AG04449 (cell line): Measurements from ENCODE around the gene GRWD1.
"Not testable (repeated sequence)": the region's sequence is repeated elsewhere in the genome, so short reads cannot be mapped to it uniquely, and the experiment has no call there.

Experiments
- CTCF ChIA-PET: fragments of 350-600 bp; formaldehyde crosslinking; extraction: SDS; loops from one replicate; lab custom pipeline; 2021; ENCODE audit warnings: antibody characterized with exemption; lab: Yijun Ruan, JAX
- POLR2A ChIA-PET: fragments of 400-600, 350-600 bp; formaldehyde crosslinking; extraction: SDS; loops from one replicate; lab custom pipeline; 2020; ENCODE audit warnings: antibody characterized with exemption, inconsistent platforms; lab: Yijun Ruan, JAX
- DNase-seq: peaks from one replicate; pipeline ENCODE4 v3.0.0-alpha.2; 2010; ENCODE audit warnings: low read depth, low spot score
- H3K4me3 ChIP-seq: 2 replicates; pipeline ENCODE4 v1.5.1; 2011; ENCODE audit warnings: low read depth, mild to moderate bottlenecking, control low read depth, low read length
- TF ChIP-seq, protein P1 (sequence below): IDR thresholded peaks from one replicate; pipeline ENCODE4 v1.5.1; 2011; ENCODE audit warnings: mild to moderate bottlenecking, moderate library complexity, low read length, control low read depth, inconsistent platforms; ENCODE audit not compliant: insufficient read depth; ENCODE audit errors: missing control alignments

GRWD1 gene

DNA sequence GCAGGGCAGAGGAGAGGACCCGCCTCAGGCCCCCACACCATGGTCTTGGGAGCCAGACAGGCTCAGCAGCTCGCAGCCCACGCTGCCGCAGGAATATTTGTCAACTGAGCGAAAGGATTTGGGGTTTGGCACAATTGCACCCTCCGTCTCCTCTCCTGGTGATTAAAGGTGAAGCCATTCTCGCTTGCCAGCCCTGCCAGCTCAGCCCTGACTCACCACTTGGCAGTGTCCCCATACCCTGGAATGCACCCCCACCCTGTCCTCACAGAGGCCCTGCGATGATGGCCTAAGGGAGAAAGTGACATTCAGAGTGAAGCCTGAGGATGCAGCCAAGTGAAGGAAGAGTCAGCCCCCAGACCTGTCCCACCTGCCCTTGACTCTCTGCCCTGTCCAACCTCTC is 42.2 kb downstream of the GRWD1 start:
- no peak overlapping the region for H3K4me3 ChIP-seq
- ChIA-PET POLR2A (interaction anchor here (0.7 to 1.3 kb wide), 3 partner anchors 11 to 96 kb away, joined by 3 read pairs; no protein-coding TSS in a partner anchor), CTCF (interaction anchor here (0.7 to 12.1 kb wide), 11 partner anchors 8 to 174 kb away, joined by 3 to 392 read pairs (median 10); partner anchors contain the start of genes GRIN2D, KDELR1 and SPACA4)
- TF ChIP-seq, protein P1, sequence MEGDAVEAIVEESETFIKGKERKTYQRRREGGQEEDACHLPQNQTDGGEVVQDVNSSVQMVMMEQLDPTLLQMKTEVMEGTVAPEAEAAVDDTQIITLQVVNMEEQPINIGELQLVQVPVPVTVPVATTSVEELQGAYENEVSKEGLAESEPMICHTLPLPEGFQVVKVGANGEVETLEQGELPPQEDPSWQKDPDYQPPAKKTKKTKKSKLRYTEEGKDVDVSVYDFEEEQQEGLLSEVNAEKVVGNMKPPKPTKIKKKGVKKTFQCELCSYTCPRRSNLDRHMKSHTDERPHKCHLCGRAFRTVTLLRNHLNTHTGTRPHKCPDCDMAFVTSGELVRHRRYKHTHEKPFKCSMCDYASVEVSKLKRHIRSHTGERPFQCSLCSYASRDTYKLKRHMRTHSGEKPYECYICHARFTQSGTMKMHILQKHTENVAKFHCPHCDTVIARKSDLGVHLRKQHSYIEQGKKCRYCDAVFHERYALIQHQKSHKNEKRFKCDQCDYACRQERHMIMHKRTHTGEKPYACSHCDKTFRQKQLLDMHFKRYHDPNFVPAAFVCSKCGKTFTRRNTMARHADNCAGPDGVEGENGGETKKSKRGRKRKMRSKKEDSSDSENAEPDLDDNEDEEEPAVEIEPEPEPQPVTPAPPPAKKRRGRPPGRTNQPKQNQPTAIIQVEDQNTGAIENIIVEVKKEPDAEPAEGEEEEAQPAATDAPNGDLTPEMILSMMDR: no peak
- peak; percentile 36 for DNase-seq

DNA sequence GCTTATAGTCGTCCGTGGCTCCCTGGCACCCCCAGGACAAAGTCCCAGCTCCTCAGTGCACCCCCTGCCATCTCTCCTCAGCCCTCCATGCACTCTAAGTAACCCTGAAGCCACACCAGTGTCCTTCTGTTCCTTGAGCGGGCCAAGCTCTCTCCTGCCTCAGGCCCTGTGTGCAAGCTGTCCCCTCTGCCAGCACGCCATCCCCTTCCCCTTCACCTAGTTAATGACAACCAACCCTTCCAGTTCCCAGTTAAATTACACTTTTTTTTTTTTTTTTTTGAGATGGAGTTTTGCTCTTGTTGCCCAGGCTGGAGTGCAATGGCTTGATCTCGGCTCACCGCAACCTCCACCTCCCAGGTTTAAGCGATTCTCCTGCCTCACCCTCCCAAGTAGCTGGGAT is 42.7 kb downstream of the GRWD1 start:
- DNase-seq, H3K4me3 ChIP-seq: not testable (repeated sequence)
- ChIA-PET CTCF (interaction anchor here (0.7 to 12.1 kb wide), 21 partner anchors 8 to 174 kb away, joined by 3 to 392 read pairs (median 5); partner anchors contain the start of genes FAM83E, GRIN2D, KDELR1 and RPL18), POLR2A (interaction anchor here (0.6 to 1.3 kb wide), 2 partner anchors 14 to 127 kb away, joined by 3 read pairs; no protein-coding TSS in a partner anchor)

DNA sequence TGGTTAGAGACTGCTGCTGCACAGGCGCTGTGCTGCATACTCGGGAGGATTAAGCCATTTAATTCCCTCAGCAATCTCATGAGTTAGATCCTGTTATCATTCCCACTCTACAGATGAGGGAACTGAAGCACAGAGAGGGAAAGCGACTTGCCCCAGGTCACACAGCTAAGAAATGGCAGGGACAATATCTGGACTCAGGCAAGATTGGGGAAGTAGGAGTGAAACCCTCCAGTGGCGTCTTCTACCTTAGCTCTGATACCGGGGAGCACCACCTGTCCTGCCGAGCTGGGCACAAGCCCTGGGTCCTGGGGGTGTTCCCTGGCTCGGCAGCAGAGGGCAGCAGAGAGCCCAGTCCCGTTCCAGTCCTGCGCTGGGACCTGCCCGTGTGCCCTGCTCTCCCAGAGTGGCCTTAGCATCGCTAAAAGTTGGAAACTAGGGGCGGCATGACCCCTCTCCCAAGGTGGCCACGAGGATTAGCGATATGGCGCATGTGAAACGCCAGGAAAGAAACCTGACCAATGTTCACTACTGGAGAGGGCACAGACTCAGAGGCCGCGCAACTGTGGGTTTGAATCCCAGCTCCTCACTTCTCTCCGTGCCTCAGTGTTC is 43.9 kb downstream of the GRWD1 start:
- TF ChIP-seq, protein P1: peak; percentile 97
- ChIA-PET CTCF (interaction anchor here (0.6 to 12.1 kb wide), 41 partner anchors 8 to 222 kb away, joined by 3 to 392 read pairs (median 4); partner anchors contain the start of genes FAM83E, GRWD1, KDELR1 and RPL18), POLR2A (interaction anchor here (1.0 kb wide), 1 partner anchor 9 kb away, joined by 3 read pairs; no protein-coding TSS in a partner anchor)
- DNase-seq: no peak
- no peak overlapping the region for H3K4me3 ChIP-seq

DNA sequence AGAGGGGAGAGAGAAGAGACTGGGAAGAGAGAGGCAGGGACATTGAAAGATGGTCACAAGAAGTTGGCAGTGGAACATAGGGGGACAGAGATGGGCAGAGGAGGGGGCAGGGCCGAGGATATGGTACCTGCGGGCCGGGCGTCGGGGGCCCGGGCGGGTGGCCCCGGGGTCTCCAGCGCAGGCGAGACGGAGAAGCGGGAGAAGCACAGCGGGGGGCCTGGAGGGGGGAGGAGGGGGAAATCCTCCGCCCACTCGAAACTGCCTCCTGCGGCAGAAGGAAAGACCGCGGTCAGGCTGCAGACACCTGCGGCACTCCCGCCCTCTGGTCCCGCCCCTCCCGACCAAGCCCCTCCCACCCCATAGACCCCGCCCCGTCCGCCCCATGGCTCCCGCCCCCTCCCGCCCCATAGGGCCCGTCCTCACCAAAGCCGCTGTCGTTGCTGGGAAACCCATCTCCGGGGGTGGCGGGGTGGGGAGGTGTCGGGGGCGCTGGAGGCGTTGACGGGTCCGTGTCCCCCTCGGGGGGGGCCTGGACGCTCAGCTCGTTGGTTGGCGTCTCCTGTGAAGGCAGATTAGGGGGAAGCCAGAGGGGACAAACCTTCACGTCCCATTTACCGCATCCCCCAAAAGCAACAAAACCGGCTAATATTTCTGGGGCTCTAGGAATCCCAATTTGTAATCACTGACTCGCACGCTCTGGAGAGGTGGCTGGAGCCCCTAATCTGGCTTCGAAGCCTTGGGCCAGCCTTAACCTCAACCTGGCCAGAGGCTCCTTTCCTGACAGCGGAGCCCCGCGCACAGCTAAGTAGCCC is 45.4 kb downstream of the GRWD1 start:
- CTCF ChIA-PET: interaction anchor here (1.0 to 12.1 kb wide), 10 partner anchors 11 to 127 kb away, joined by 3 to 392 read pairs (median 20); partner anchors contain the start of genes FAM83E, GRWD1, RPL18 and SPACA4

DNA sequence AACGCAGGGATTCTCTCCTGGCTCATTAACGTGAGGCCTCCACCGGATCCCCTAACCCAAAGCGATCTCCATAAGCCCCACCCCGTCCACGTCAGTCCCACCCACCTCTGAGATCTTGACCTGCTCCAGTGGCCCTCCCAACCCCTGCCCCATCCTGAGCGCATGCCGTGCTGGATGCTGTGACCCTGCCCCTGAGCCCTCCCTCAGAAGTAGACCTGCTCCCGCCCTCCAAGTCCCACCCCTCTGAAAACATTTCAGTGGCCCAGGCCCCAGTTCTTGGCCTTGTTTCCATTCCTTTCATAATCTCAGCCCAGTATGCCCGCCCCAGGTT is 46.0 kb downstream of the GRWD1 start:
- DNase-seq: no peak
- TF ChIP-seq, protein P1: no peak
- ChIA-PET POLR2A (no interaction called here), CTCF (interaction anchor here (2.1 to 12.1 kb wide), 4 partner anchors 12 to 102 kb away, joined by 8 to 392 read pairs (median 29); no protein-coding TSS in a partner anchor)
- H3K4me3 ChIP-seq: no peak overlapping the region

More for the DNA sequence above, 45.4 kb downstream of the GRWD1 start:
- no peak overlapping the region for H3K4me3 ChIP-seq
- TF ChIP-seq, protein P1: no peak
- no peak for DNase-seq
- POLR2A ChIA-PET: no interaction called here

DNA sequence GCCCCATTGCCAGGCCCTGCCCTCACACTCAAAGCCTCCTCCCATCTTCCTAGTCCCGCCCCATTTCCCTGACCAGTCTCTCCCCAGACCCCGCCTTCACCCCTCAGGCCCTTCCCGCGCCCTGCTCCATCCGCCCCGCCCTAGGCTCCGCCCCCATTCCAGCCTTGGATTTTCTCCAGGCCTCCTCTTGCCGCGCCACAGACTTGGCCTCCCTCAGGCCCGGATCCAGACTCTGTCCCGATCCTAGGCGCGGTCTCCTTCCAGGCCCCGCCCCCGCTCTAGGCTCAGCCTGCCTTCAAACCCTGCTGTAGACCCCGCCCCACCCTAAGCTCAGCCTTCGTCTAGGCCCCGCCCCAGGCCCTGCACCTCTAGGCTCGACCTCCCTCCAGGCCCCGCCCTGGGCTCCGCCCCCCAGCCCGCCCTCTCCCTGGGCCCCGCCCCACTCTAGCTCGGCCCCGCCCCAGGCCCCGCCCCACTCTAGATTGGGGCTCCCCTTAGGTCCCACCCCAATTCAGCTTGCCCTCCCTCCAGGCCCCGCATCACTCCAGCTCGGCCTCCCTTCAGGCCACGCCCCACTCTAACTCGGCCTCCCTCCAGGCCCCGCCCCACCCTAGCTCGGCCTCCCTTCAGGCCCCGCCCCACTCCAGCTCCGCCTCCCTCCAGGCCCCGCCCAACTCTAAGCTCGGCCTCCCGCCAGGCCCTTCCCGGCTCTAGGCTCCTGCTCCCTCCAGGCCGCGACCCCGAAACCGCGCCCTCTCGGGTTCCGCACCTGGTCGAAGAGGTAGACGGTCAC is 47.3 kb downstream of the GRWD1 start:
- peak overlapping the region; percentile 76 for H3K4me3 ChIP-seq
- CTCF ChIA-PET: interaction anchor here (0.5 to 12.1 kb wide), 4 partner anchors 12 to 92 kb away, joined by 3 to 392 read pairs (median 22); no protein-coding TSS in a partner anchor
- DNase-seq: peak; percentile 78
- POLR2A ChIA-PET: interaction anchor here (0.8 kb wide), 1 partner anchor 91 kb away, joined by 3 read pairs; no protein-coding TSS in a partner anchor
- TF ChIP-seq, protein P1: no peak
